GM19023 (cell line): ENCODE measurements around the gene CD200R1L.

ENCODE experiments used
- ATAC-seq: cut with Tn5 transposase; IDR thresholded peaks from one replicate; pipeline ENCODE4 v1.9.1; 2021; ENCODE audit warnings: mild to moderate bottlenecking, moderate library complexity; ENCODE audit not compliant: unreplicated experiment

The CD200R1L gene

GRCh38 chr3:112793326-112794081 is 53.2 kb downstream of the CD200R1L start:
- no peak for ATAC-seq

- no peak for ATAC-seq
Observed at GRCh38 chr3:112791736-112792135, 54.9 kb downstream of the CD200R1L start.

- ATAC-seq, result no peak
Observed at GRCh38 chr3:112789787-112790186, 56.9 kb downstream of the CD200R1L start.

GRCh38 chr3:112786881-112787579 is 59.6 kb downstream of the CD200R1L start:
- ATAC-seq, result no peak

GRCh38 chr3:112786002-112786590 is 60.6 kb downstream of the CD200R1L start:
- no peak for ATAC-seq

GRCh38 chr3:112785321-112786001 is 61.2 kb downstream of the CD200R1L start:
- no peak for ATAC-seq

- ATAC-seq, result no peak
Observed at GRCh38 chr3:112782491-112782890, 64.2 kb downstream of the CD200R1L start.

GRCh38 chr3:112781599-112781998 is 65.1 kb downstream of the CD200R1L start:
- ATAC-seq, result no peak

- no peak for ATAC-seq
Observed at GRCh38 chr3:112779558-112780480, 66.8 kb downstream of the CD200R1L start.

- no peak for ATAC-seq
Observed at GRCh38 chr3:112779011-112779410, 67.7 kb downstream of the CD200R1L start.

- ATAC-seq, result no peak
Observed at GRCh38 chr3:112778353-112778948, 68.2 kb downstream of the CD200R1L start.

GRCh38 chr3:112777811-112778210 is 68.9 kb downstream of the CD200R1L start:
- no peak for ATAC-seq

- ATAC-seq, result no peak
Observed at GRCh38 chr3:112776836-112777235, 69.8 kb downstream of the CD200R1L start.

- ATAC-seq, result no peak
Observed at GRCh38 chr3:112776000-112776399, 70.7 kb downstream of the CD200R1L start.

GRCh38 chr3:112775011-112775742 is 71.5 kb downstream of the CD200R1L start:
- no peak for ATAC-seq

GRCh38 chr3:112774293-112774926 is 72.3 kb downstream of the CD200R1L start:
- no peak for ATAC-seq

- ATAC-seq, result no peak
Observed at GRCh38 chr3:112773864-112774263, 72.8 kb downstream of the CD200R1L start.

GRCh38 chr3:112770951-112771350 is 75.7 kb downstream of the CD200R1L start:
- ATAC-seq, result no peak
